GM23338 (cell line): Measurements from ENCODE around the gene AMPH.

Experiments used
- EZH2phosphoT487 ChIP-seq: fragments of 200-600 bp; sonication (generic); IDR thresholded peaks from one replicate; pipeline ENCODE4 v1.8.1; 2018; ENCODE audit warnings: antibody characterized with exemption; ENCODE audit not compliant: unreplicated experiment
- JUNB ChIP-seq: IDR thresholded peaks from one replicate; pipeline ENCODE4 v1.6.1; 2016; ENCODE audit warnings: antibody characterized with exemption; ENCODE audit not compliant: unreplicated experiment
- POLR2AphosphoS5 ChIP-seq: IDR thresholded peaks from 2 replicates; pipeline ENCODE4 v1.6.1; 2016; ENCODE audit warnings: antibody characterized with exemption, low read depth
- STAT1 ChIP-seq: IDR thresholded peaks from one replicate; pipeline ENCODE4 v1.6.1; 2016; ENCODE audit warnings: antibody characterized with exemption; ENCODE audit not compliant: unreplicated experiment
- TF ChIP-seq, protein P1 (sequence below), 2 experiments: fragments of 200-600 bp in 1 of 2; sonication (generic) in 1 of 2; conservative IDR thresholded peaks; 2 replicates each; pipeline versions ENCODE4 v1.5.1 to v1.6.1; 2016 to 2017; ENCODE audit warnings: antibody characterized with exemption in 2 of 2, low read depth in 2 of 2, mild to moderate bottlenecking in 2 of 2, moderate library complexity in 1 of 2

DNA sequence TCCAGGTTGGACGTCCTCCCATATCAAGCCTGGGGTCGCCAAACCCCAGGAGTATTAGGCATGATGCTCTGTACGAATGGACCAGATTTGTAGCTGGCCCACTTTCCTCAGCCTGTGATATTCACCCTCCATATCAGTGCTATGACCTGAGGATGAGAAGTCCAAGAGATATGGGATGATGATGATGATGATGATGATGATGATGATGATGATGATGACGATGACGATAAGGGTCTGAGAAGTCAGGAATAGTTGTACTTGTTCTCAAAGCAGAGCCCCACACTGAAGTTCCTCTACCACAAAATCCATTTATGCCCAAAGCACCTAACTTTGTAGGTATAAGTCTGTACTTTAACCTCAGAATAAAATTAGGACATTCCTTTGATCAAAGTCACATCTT, 50.7 kb downstream of the AMPH start:
- TF ChIP-seq, protein P1, sequence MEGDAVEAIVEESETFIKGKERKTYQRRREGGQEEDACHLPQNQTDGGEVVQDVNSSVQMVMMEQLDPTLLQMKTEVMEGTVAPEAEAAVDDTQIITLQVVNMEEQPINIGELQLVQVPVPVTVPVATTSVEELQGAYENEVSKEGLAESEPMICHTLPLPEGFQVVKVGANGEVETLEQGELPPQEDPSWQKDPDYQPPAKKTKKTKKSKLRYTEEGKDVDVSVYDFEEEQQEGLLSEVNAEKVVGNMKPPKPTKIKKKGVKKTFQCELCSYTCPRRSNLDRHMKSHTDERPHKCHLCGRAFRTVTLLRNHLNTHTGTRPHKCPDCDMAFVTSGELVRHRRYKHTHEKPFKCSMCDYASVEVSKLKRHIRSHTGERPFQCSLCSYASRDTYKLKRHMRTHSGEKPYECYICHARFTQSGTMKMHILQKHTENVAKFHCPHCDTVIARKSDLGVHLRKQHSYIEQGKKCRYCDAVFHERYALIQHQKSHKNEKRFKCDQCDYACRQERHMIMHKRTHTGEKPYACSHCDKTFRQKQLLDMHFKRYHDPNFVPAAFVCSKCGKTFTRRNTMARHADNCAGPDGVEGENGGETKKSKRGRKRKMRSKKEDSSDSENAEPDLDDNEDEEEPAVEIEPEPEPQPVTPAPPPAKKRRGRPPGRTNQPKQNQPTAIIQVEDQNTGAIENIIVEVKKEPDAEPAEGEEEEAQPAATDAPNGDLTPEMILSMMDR (conservative IDR thresholded peaks at IDR 0.05; ENCODE audit: low read depth in 2 of 2) = no peak
- no peak for TF ChIP-seq STAT1
- TF ChIP-seq EZH2phosphoT487 = no peak
- TF ChIP-seq POLR2AphosphoS5 = no peak
- no peak for TF ChIP-seq JUNB
